Effector CD8-positive, alpha-beta T cell (primary cell): ENCODE results near the gene IFI16.
"Not testable (repeated sequence)": the region's sequence is repeated elsewhere in the genome, so short reads cannot be mapped to it uniquely, and the experiment has no call there.

ENCODE experiments used
- DNase-seq: peaks from one replicate; lab custom pipeline; 2025; lab: John Stamatoyannopoulos, UW

The IFI16 gene

DNA sequence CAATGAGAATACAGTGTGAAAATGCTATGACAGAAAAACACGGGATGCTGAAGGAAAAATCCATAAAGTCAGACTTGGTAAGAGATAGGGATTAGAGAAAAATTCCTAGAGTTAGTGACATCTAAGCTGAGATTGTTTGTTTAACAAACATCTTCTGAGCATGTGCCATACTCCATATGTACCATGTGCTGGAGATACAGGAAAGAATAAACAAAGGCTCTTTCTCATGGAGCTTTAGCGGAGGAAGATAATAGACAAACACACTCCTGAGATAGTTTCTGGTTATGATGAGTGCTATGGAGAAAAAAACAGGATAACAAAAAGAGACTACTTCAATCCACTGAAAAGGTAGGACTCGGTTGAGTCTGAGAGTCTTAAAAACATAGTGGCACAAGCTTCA is 88.9 kb downstream of the IFI16 start:
- no peak for DNase-seq

DNA sequence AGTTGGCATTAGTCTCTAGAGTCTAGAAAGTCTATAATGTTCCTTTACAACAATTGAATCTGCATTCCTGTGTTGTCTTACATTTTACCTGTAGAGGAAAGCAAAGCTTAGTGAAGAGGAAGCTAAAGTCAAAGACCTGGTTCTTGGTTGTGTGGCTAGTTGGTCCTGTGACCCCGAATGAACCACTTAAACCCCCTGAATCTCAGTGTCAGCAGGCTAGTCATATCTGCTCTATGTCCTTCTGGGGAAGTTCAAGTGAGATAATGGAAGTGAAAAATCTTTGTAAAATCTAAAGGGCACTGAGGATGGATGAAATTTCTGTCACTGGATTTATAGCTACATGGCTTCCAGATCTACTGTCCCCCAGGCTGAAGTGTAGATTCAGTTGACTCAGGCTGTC is 90.9 kb downstream of the IFI16 start:
- DNase-seq: no peak

DNA sequence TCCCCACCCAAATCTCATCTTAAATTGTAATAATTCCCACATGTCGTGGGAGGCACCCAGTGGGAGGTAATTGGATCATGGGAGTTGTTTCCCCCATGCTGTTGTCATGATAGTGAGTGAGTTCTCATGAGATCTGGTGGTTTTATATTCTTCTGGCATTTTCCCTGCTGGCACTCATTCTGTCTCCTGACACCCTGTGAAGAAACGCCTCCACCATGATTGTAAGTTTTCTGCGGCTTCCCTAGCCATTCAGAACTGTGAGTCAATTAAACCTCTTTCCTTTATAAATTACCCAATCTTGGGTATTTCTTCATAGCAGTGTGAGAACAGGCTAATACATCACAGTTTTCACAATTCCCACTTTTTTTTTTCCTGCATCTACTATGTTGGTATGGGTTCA is 93.3 kb downstream of the IFI16 start:
- DNase-seq: not testable (repeated sequence)
